HEK293 (cell line): Measurements from ENCODE around the gene LMTK2.

ENCODE experiments used
- CTCF ChIA-PET: fragments of 350-600 bp; formaldehyde crosslinking; extraction: SDS; loops from one replicate; lab custom pipeline; 2021; ENCODE audit warnings: antibody characterized with exemption; lab: Yijun Ruan, JAX
- POLR2A ChIA-PET: fragments of 300-600 bp; formaldehyde crosslinking; extraction: SDS; loops from one replicate; lab custom pipeline; 2020; ENCODE audit warnings: antibody characterized with exemption, inconsistent platforms; lab: Yijun Ruan, JAX
- H3K27ac ChIP-seq: fragments of 200-500 bp; sonication (Bioruptor generic); 2 replicates; pipeline ENCODE4 v1.5.1; 2014; ENCODE audit warnings: low read depth, low read length, control low read depth, inconsistent platforms; ENCODE audit errors: extremely low read depth
- H3K36me3 ChIP-seq, 2 experiments: fragments of 200-500 bp in 1 of 2; sonication (Bioruptor generic) in 1 of 2; 1 replicate in 1 of 2; 2 replicates in 1 of 2; pipeline ENCODE4 v1.5.1; 2014 to 2017; ENCODE audit warnings: inconsistent platforms in 2 of 2, low read length in 2 of 2; ENCODE audit not compliant: control insufficient read depth in 2 of 2, insufficient read depth in 1 of 2
- H3K4me1 ChIP-seq: fragments of 200-500 bp; sonication (Bioruptor generic); 2 replicates; pipeline ENCODE4 v1.5.1; 2014; ENCODE audit warnings: mild to moderate bottlenecking, low read length, inconsistent platforms; ENCODE audit not compliant: control insufficient read depth, insufficient read depth
- H3K4me3 ChIP-seq: 2 replicates; pipeline ENCODE4 v1.5.1; 2011; ENCODE audit warnings: low read depth, mild to moderate bottlenecking, control low read depth, low read length, moderate library complexity
- H3K9me3 ChIP-seq: fragments of 200-500 bp; sonication (Bioruptor generic); 2 replicates; pipeline ENCODE4 v1.5.1; 2014; ENCODE audit warnings: low read depth, low read length, inconsistent platforms; ENCODE audit not compliant: control insufficient read depth, insufficient read depth
- SP7 ChIP-seq: fragments of 450-650 bp; formaldehyde crosslinking; IDR thresholded peaks from 2 replicates; pipeline ENCODE4 v1.5.1; 2016; ENCODE audit warnings: missing biosample characterization, missing genetic modification characterization
- ZBTB1 ChIP-seq: fragments of 450-650 bp; formaldehyde crosslinking; IDR thresholded peaks from 2 replicates; pipeline ENCODE4 v1.5.1; 2016; ENCODE audit warnings: missing biosample characterization, missing genetic modification characterization
- ZNF10 ChIP-seq: fragments of 450-650 bp; formaldehyde crosslinking; IDR thresholded peaks from 2 replicates; pipeline ENCODE4 v1.5.1; 2017; ENCODE audit warnings: missing biosample characterization, missing genetic modification characterization
- ZNF112 ChIP-seq: fragments of 450-650 bp; formaldehyde crosslinking; IDR thresholded peaks from 2 replicates; pipeline ENCODE4 v1.5.0; 2017; ENCODE audit warnings: missing biosample characterization, missing genetic modification characterization
- ZNF155 ChIP-seq: fragments of 450-650 bp; formaldehyde crosslinking; IDR thresholded peaks from 2 replicates; pipeline ENCODE4 v1.5.1; 2016; ENCODE audit warnings: missing biosample characterization, missing genetic modification characterization
- ZNF23 ChIP-seq: fragments of 450-650 bp; formaldehyde crosslinking; IDR thresholded peaks from 2 replicates; pipeline ENCODE4 v1.5.1; 2016; ENCODE audit warnings: missing biosample characterization, missing genetic modification characterization, borderline replicate concordance
- ZNF266 ChIP-seq: fragments of 450-650 bp; formaldehyde crosslinking; IDR thresholded peaks from 2 replicates; pipeline ENCODE4 v1.5.1; 2016; ENCODE audit warnings: missing biosample characterization, missing genetic modification characterization, low read depth
- ZNF324 ChIP-seq: fragments of 450-650 bp; formaldehyde crosslinking; IDR thresholded peaks from 2 replicates; pipeline ENCODE4 v1.5.1; 2016; ENCODE audit warnings: missing biosample characterization, missing genetic modification characterization
- ZNF341 ChIP-seq: fragments of 450-650 bp; formaldehyde crosslinking; IDR thresholded peaks from 2 replicates; pipeline ENCODE4; 2016; ENCODE audit warnings: low read depth, missing biosample characterization, missing genetic modification characterization
- ZNF350 ChIP-seq: fragments of 450-650 bp; formaldehyde crosslinking; IDR thresholded peaks from 2 replicates; pipeline ENCODE4 v1.5.0; 2017; ENCODE audit warnings: missing biosample characterization, mild to moderate bottlenecking, missing genetic modification characterization
- ZNF501 ChIP-seq: fragments of 450-650 bp; formaldehyde crosslinking; IDR thresholded peaks from 2 replicates; pipeline ENCODE4 v1.5.1; 2016; ENCODE audit warnings: missing biosample characterization, missing genetic modification characterization
- ZNF548 ChIP-seq: fragments of 450-650 bp; formaldehyde crosslinking; IDR thresholded peaks from 2 replicates; pipeline ENCODE4 v1.5.1; 2016; ENCODE audit warnings: missing biosample characterization, missing genetic modification characterization
- ZNF610 ChIP-seq: fragments of 450-650 bp; formaldehyde crosslinking; IDR thresholded peaks from 2 replicates; pipeline ENCODE4 v1.5.1; 2016; ENCODE audit warnings: missing biosample characterization, missing genetic modification characterization, borderline replicate concordance
- ZNF654 ChIP-seq: fragments of 450-650 bp; formaldehyde crosslinking; IDR thresholded peaks from 2 replicates; pipeline ENCODE4 v1.5.1; 2016; ENCODE audit warnings: low read depth, missing biosample characterization, missing genetic modification characterization
- ZNF664 ChIP-seq: fragments of 450-650 bp; formaldehyde crosslinking; IDR thresholded peaks from 2 replicates; pipeline ENCODE4 v1.5.1; 2016; ENCODE audit warnings: missing biosample characterization, missing genetic modification characterization
- ZNF777 ChIP-seq: fragments of 450-650 bp; formaldehyde crosslinking; IDR thresholded peaks from 2 replicates; pipeline ENCODE4 v1.5.1; 2017; ENCODE audit warnings: missing biosample characterization, missing genetic modification characterization, borderline replicate concordance
- ZNF792 ChIP-seq: fragments of 450-650 bp; formaldehyde crosslinking; IDR thresholded peaks from 2 replicates; pipeline ENCODE4 v1.5.1; 2016; ENCODE audit warnings: missing biosample characterization, missing genetic modification characterization
- ZNF830 ChIP-seq: fragments of 450-650 bp; IDR thresholded peaks from 2 replicates; pipeline ENCODE4 v1.5.0; 2018; ENCODE audit warnings: missing biosample characterization, missing genetic modification characterization, low read depth, mild to moderate bottlenecking, moderate library complexity
- TF ChIP-seq, protein P1 (sequence below): fragments of 450-650 bp; formaldehyde crosslinking; conservative IDR thresholded peaks from 2 replicates; pipeline ENCODE4 v1.5.1; 2016; ENCODE audit warnings: low read depth, missing biosample characterization, missing genetic modification characterization
- TF ChIP-seq, protein P2 (sequence below): fragments of 450-650 bp; formaldehyde crosslinking; IDR thresholded peaks from 2 replicates; pipeline ENCODE4 v1.5.1; 2017; ENCODE audit warnings: missing biosample characterization, missing genetic modification characterization
- TF ChIP-seq, protein P3 (sequence below): fragments of 450-650 bp; formaldehyde crosslinking; IDR thresholded peaks from 2 replicates; pipeline ENCODE4 v1.5.1; 2016; ENCODE audit warnings: missing biosample characterization, missing genetic modification characterization, borderline replicate concordance
- TF ChIP-seq, protein P4 (sequence below): IDR thresholded peaks from 2 replicates; pipeline ENCODE4 v1.6.1; 2011; ENCODE audit warnings: mild to moderate bottlenecking, low read depth, low read length, borderline replicate concordance

The LMTK2 gene

DNA sequence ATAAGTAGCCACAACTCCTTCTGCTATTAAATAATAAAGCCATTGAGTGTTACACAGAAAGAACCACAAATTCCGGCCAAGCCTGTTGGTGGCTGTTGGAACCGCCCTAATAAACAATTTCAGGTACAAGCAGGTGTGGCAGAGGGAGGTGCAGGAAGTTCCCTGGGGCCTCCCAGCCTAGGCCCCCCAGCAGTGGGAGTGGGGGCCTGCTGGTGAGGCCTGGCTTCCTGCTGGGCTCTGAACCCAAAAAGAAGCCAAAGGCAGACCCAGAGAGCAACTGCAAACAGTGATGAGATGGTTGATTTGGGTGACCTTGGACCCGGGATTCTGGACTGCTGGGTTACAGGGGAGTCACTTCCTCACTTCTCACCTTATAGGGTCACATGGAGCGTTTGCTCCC lies 21.0 kb upstream of the LMTK2 start (continued):
- TF ChIP-seq, protein P1, sequence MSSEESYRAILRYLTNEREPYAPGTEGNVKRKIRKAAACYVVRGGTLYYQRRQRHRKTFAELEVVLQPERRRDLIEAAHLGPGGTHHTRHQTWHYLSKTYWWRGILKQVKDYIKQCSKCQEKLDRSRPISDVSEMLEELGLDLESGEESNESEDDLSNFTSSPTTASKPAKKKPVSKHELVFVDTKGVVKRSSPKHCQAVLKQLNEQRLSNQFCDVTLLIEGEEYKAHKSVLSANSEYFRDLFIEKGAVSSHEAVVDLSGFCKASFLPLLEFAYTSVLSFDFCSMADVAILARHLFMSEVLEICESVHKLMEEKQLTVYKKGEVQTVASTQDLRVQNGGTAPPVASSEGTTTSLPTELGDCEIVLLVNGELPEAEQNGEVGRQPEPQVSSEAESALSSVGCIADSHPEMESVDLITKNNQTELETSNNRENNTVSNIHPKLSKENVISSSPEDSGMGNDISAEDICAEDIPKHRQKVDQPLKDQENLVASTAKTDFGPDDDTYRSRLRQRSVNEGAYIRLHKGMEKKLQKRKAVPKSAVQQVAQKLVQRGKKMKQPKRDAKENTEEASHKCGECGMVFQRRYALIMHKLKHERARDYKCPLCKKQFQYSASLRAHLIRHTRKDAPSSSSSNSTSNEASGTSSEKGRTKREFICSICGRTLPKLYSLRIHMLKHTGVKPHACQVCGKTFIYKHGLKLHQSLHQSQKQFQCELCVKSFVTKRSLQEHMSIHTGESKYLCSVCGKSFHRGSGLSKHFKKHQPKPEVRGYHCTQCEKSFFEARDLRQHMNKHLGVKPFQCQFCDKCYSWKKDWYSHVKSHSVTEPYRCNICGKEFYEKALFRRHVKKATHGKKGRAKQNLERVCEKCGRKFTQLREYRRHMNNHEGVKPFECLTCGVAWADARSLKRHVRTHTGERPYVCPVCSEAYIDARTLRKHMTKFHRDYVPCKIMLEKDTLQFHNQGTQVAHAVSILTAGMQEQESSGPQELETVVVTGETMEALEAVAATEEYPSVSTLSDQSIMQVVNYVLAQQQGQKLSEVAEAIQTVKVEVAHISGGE (tag by site-specific recombination), result no peak
- no peak for TF ChIP-seq ZNF548
- TF ChIP-seq ZNF23 (tag by site-specific recombination), result no peak
- TF ChIP-seq, all 188 proteins: peak for 0

DNA sequence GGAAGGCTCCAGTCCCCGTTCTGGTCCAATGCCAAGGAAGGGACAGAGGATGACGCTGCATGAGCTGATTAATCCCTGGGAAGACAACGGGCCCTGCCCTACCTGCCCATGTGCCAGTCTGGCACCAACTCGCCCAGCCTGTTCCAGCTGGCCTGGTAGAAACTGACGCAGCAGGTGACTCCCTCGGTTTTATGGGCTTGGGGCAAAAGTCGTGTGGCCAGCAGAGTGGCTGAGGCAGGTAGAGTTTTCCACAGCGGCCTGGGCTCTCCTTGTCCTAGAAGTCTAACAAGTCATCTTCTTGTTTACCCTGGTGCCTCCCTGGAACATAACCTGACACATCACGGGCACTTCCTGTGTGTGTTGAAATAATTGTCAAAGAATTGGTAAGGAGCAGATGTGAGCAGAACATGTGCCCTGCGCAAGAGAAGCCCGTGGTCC lies 20.4 kb upstream of the LMTK2 start:
- H3K27ac ChIP-seq, result no peak overlapping the region
- H3K36me3 ChIP-seq, result no peaks in the 10 kb centered on the region
- CTCF ChIA-PET, result no interaction called here
- TF ChIP-seq ZNF501 (tag by site-specific recombination), result no peak
- no peak for TF ChIP-seq ZNF777
- no peak for TF ChIP-seq ZNF266
- no peak for TF ChIP-seq ZNF350
- TF ChIP-seq ZNF112, result no peak
- TF ChIP-seq ZNF792 (tag by site-specific recombination), result no peak
- TF ChIP-seq ZNF830 (tag by site-specific recombination), result no peak
- TF ChIP-seq ZNF664 (tag by site-specific recombination), result no peak
- no peak for TF ChIP-seq ZNF155 (tag by site-specific recombination)
- TF ChIP-seq, protein P2, sequence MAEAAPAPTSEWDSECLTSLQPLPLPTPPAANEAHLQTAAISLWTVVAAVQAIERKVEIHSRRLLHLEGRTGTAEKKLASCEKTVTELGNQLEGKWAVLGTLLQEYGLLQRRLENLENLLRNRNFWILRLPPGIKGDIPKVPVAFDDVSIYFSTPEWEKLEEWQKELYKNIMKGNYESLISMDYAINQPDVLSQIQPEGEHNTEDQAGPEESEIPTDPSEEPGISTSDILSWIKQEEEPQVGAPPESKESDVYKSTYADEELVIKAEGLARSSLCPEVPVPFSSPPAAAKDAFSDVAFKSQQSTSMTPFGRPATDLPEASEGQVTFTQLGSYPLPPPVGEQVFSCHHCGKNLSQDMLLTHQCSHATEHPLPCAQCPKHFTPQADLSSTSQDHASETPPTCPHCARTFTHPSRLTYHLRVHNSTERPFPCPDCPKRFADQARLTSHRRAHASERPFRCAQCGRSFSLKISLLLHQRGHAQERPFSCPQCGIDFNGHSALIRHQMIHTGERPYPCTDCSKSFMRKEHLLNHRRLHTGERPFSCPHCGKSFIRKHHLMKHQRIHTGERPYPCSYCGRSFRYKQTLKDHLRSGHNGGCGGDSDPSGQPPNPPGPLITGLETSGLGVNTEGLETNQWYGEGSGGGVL (tag by site-specific recombination), result no peak
- TF ChIP-seq ZNF10 (tag by site-specific recombination), result no peak
- no peak for TF ChIP-seq ZNF610 (tag by site-specific recombination)
- no peak for TF ChIP-seq ZNF324 (tag by site-specific recombination)
- TF ChIP-seq, protein P3, sequence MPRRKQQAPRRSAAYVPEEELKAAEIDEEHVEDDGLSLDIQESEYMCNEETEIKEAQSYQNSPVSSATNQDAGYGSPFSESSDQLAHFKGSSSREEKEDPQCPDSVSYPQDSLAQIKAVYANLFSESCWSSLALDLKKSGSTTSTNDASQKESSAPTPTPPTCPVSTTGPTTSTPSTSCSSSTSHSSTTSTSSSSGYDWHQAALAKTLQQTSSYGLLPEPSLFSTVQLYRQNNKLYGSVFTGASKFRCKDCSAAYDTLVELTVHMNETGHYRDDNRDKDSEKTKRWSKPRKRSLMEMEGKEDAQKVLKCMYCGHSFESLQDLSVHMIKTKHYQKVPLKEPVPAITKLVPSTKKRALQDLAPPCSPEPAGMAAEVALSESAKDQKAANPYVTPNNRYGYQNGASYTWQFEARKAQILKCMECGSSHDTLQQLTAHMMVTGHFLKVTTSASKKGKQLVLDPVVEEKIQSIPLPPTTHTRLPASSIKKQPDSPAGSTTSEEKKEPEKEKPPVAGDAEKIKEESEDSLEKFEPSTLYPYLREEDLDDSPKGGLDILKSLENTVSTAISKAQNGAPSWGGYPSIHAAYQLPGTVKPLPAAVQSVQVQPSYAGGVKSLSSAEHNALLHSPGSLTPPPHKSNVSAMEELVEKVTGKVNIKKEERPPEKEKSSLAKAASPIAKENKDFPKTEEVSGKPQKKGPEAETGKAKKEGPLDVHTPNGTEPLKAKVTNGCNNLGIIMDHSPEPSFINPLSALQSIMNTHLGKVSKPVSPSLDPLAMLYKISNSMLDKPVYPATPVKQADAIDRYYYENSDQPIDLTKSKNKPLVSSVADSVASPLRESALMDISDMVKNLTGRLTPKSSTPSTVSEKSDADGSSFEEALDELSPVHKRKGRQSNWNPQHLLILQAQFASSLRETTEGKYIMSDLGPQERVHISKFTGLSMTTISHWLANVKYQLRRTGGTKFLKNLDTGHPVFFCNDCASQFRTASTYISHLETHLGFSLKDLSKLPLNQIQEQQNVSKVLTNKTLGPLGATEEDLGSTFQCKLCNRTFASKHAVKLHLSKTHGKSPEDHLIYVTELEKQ (tag by site-specific recombination), result no peak
- TF ChIP-seq SP7 (tag by site-specific recombination), result no peak
- TF ChIP-seq, protein P4, sequence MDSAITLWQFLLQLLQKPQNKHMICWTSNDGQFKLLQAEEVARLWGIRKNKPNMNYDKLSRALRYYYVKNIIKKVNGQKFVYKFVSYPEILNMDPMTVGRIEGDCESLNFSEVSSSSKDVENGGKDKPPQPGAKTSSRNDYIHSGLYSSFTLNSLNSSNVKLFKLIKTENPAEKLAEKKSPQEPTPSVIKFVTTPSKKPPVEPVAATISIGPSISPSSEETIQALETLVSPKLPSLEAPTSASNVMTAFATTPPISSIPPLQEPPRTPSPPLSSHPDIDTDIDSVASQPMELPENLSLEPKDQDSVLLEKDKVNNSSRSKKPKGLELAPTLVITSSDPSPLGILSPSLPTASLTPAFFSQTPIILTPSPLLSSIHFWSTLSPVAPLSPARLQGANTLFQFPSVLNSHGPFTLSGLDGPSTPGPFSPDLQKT, result no peak
- TF ChIP-seq ZNF654 (tag by site-specific recombination), result no peak
- no peak for TF ChIP-seq ZNF341 (tag by site-specific recombination)
- no peak for TF ChIP-seq ZBTB1 (tag by site-specific recombination)
- POLR2A ChIA-PET, result no interaction called here
- H3K9me3 ChIP-seq, result no peaks in the 10 kb centered on the region
- no peaks in the 10 kb centered on the region for H3K4me1 ChIP-seq
- no peak overlapping the region for H3K4me3 ChIP-seq
